Tibial nerve (tissue), 4 donors: ENCODE measurements around the gene CTSH. TPM values are rescaled to one million over a fixed set of nuclear protein-coding genes. Genes with fewer than 3 reads are reported as not detected.
"Not testable (repeated sequence)": the region's sequence is repeated elsewhere in the genome, so short reads cannot be mapped to it uniquely, and the experiment has no call there.

Experiments
- DNase-seq, 2 donors: peaks; one replicate each; pipeline ENCODE4 v3.0.0-alpha.2; 2019; ENCODE audit warnings: low spot score in 2 of 2
- H3K27ac ChIP-seq, 4 donors: fragments of 200-600 bp; sonication (generic) in 3 of 4; one replicate each; pipeline ENCODE4 v1.5.1; 2017 to 2019; ENCODE audit warnings: mild to moderate bottlenecking in 1 of 4
- H3K27me3 ChIP-seq, 2 donors: fragments of 200-600 bp; sonication (generic) in 1 of 2; one replicate each; pipeline versions ENCODE4 v1.5.1 to v1.6.0; 2017 to 2019
- H3K36me3 ChIP-seq, 3 donors: fragments of 200-600 bp; sonication (generic); one replicate each; pipeline ENCODE4 v1.5.1; 2018 to 2019
- H3K4me1 ChIP-seq, 4 donors: fragments of 200-600 bp; sonication (generic) in 3 of 4; one replicate each; pipeline ENCODE4 v1.5.1; 2017 to 2019
- H3K4me3 ChIP-seq, 4 donors: fragments of 200-600 bp; sonication (generic) in 3 of 4; one replicate each; pipeline ENCODE4 v1.5.1; 2017 to 2019; ENCODE audit warnings: mild to moderate bottlenecking in 1 of 4, moderate library complexity in 1 of 4
- H3K9me3 ChIP-seq, 4 donors: fragments of 200-600 bp; sonication (generic) in 3 of 4; one replicate each; pipeline ENCODE4 v1.5.1; 2017 to 2019
- EP300 ChIP-seq, 2 donors: sonication (generic); formaldehyde crosslinking; IDR thresholded peaks; one replicate each; pipeline ENCODE4 v1.6.1; 2017; ENCODE audit warnings: antibody characterized with exemption in 2 of 2, mild to moderate bottlenecking in 1 of 2
- POLR2A ChIP-seq, 2 donors: fragments of 450-650 bp; IDR thresholded peaks; one replicate each; pipeline ENCODE4 v1.6.1; 2017; ENCODE audit warnings: antibody characterized with exemption in 2 of 2, mild to moderate bottlenecking in 2 of 2, moderate library complexity in 2 of 2
- WGBS, 2 donors: methylation state at CpG; one replicate each; pipeline ENCODE4 v1.1.5; 2018; 5-methylcytosine and 5-hydroxymethylcytosine counted together
- total RNA-seq, 4 donors: library from RNA; depleted of rRNA; stranded (reverse); fragments of >200 nt; gene quantifications; one replicate each; pipeline ENCODE4 v1.1.0, GENCODE V29; 2016
- TF ChIP-seq, protein P1 (sequence below), 5 experiments: fragments of 200-600 bp in 3 of 5; fragments of 450-650 bp in 2 of 5; sonication (generic) in 3 of 5; IDR thresholded peaks; one replicate each; pipeline ENCODE4 v1.5.1; 2016 to 2019; ENCODE audit warnings: antibody characterized with exemption in 5 of 5, mild to moderate bottlenecking in 3 of 5, moderate library complexity in 2 of 5

CTSH gene
- total RNA-seq, 4 donors from 2014 or later = 73.8 to 333 (median 239) TPM

DNA sequence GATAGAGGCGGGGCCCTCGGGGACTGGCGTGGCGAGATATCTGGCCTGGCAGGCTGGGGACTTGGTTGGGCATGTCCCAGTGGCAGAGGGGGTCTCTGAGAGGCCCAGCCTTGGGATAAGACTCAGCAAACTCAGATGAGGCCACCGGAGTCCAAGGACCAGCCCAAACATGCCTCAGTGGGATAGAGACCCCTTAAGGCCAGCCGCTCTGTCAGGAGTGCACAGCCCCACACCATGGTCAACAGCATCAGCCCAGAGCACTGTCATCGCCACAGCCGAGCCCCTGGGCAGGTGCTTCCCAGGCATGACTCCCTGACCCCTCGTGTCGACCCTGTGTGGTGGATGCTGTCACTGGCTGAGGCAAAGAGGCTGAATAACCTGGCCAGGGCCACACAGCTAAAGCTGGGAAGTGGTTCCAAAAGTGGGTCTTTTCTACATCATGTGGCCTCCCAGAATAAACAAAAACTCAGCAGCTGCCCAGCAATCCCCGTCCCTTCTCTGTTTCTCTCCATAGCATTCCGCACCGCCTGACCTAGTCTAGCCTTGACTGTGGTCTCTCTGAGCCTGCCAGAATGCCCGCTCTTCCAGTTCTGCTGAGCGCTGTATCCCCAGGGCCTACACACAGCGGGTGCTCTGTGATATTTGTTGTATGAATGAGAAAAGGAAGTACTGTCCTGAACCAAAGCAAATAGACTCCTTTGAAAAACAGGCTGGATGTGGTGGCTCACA is 15.1 kb downstream of the CTSH start:
- TF ChIP-seq EP300 (IDR thresholded peaks at IDR 0.05) = no peak
- TF ChIP-seq POLR2A (IDR thresholded peaks at IDR 0.05) = no peak
- TF ChIP-seq, protein P1, sequence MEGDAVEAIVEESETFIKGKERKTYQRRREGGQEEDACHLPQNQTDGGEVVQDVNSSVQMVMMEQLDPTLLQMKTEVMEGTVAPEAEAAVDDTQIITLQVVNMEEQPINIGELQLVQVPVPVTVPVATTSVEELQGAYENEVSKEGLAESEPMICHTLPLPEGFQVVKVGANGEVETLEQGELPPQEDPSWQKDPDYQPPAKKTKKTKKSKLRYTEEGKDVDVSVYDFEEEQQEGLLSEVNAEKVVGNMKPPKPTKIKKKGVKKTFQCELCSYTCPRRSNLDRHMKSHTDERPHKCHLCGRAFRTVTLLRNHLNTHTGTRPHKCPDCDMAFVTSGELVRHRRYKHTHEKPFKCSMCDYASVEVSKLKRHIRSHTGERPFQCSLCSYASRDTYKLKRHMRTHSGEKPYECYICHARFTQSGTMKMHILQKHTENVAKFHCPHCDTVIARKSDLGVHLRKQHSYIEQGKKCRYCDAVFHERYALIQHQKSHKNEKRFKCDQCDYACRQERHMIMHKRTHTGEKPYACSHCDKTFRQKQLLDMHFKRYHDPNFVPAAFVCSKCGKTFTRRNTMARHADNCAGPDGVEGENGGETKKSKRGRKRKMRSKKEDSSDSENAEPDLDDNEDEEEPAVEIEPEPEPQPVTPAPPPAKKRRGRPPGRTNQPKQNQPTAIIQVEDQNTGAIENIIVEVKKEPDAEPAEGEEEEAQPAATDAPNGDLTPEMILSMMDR (IDR thresholded peaks at IDR 0.05) = no peak
- H3K36me3 ChIP-seq = peaks cover 0 to 50% (median 6%) of the 10 kb centered on the region in 3 donors
- no peak for DNase-seq
- no peaks in the 10 kb centered on the region for H3K9me3 ChIP-seq
- 89 to 96% methylated on average over 10 to 16 of the region's 16 CpGs for whole genome bisulfite sequencing, 2 donors
- no peaks in the 10 kb centered on the region for H3K27me3 ChIP-seq
- H3K4me1 ChIP-seq = peaks cover 0 to 39% (median 7%) of the 10 kb centered on the region in 4 donors
- H3K4me3 ChIP-seq = no peak overlapping the region
- no peak overlapping the region for H3K27ac ChIP-seq

DNA sequence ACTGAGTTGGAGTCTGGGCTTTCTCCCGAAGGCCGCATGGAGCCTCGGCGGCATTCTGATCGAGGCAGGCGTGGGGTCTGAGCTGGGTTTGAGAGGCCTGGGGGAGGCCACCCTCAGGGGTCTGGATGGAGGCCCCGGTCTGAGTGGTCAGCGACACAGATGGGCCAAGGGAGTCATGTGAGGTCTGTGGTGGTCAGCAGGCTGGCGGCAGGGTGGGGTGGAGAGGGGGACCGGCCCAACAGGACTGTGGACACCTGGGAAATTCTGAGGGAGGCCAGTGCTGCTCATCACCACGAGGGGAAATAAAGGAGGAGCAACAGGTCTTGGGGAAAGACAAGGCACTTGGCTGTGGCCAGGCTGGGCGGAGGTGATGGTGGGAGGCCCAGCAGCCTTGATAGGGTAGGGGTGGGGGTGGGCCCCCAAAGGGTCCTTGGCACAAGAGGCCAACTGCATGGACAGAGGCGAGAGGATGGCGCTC is 16.2 kb downstream of the CTSH start:
- peaks cover 0 to 57% (median 0%) of the 10 kb centered on the region in 3 donors for H3K36me3 ChIP-seq
- no peak for DNase-seq
- WGBS, 2 donors = 86 to 89% methylated on average over 14 of the region's 14 CpGs
- TF ChIP-seq, protein P1 (IDR thresholded peaks at IDR 0.05) = no peak
- peaks cover 0 to 29% (median 1%) of the 10 kb centered on the region in 4 donors for H3K4me1 ChIP-seq
- no peak overlapping the region for H3K27ac ChIP-seq
- no peak overlapping the region for H3K4me3 ChIP-seq
- H3K9me3 ChIP-seq = no peaks in the 10 kb centered on the region
- H3K27me3 ChIP-seq = no peaks in the 10 kb centered on the region

DNA sequence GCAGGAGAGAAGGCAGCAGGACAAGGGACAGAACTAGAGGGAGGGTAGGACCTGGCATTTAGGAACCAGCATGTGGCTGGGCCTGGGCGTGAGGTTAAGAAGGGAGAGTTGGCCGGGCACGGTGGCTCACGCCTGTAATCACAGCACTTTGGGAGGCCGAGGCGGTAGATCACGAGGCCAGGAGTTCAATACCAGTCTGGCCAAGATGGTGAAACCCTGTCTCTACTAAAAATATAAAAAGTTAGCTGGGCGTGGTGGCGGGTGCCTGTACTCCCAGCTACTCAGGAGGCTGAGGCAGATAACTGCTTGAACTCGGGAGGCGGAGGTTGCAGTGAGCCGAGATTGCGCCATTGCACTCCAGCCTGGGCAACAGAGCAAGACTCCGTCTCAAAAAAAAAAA is 16.7 kb downstream of the CTSH start:
- peaks cover 0 to 24% (median 0%) of the 10 kb centered on the region in 4 donors for H3K4me1 ChIP-seq
- not testable (repeated sequence) for DNase-seq, H3K9me3 ChIP-seq, H3K27ac ChIP-seq, H3K27me3 ChIP-seq, H3K4me3 ChIP-seq
- WGBS, 2 donors = 90 to 91% methylated on average over 10 to 14 of the region's 14 CpGs
- H3K36me3 ChIP-seq = peaks cover 0 to 62% (median 0%) of the 10 kb centered on the region in 3 donors

GRCh38 chr15:78927077-78927790 is 17.6 kb downstream of the CTSH start:
- DNase-seq = no peak
- Histone ChIP-seq H3K27ac (no peak overlapping the region), H3K4me1 (peaks cover 0 to 16% (median 0%) of the 10 kb centered on the region in 4 donors), H3K27me3 (no peaks in the 10 kb centered on the region), H3K4me3 (no peak overlapping the region), H3K36me3 (peaks cover 2 to 68% (median 5%) of the 10 kb centered on the region in 3 donors), H3K9me3 (no peaks in the 10 kb centered on the region)
- TF ChIP-seq, protein P1 (IDR thresholded peaks at IDR 0.05) = no peak
- TF ChIP-seq POLR2A (IDR thresholded peaks at IDR 0.05) = no peak
- no peak for TF ChIP-seq EP300 (IDR thresholded peaks at IDR 0.05)
- 85 to 86% methylated on average over 17 of the region's 17 CpGs for WGBS, 2 donors

DNA sequence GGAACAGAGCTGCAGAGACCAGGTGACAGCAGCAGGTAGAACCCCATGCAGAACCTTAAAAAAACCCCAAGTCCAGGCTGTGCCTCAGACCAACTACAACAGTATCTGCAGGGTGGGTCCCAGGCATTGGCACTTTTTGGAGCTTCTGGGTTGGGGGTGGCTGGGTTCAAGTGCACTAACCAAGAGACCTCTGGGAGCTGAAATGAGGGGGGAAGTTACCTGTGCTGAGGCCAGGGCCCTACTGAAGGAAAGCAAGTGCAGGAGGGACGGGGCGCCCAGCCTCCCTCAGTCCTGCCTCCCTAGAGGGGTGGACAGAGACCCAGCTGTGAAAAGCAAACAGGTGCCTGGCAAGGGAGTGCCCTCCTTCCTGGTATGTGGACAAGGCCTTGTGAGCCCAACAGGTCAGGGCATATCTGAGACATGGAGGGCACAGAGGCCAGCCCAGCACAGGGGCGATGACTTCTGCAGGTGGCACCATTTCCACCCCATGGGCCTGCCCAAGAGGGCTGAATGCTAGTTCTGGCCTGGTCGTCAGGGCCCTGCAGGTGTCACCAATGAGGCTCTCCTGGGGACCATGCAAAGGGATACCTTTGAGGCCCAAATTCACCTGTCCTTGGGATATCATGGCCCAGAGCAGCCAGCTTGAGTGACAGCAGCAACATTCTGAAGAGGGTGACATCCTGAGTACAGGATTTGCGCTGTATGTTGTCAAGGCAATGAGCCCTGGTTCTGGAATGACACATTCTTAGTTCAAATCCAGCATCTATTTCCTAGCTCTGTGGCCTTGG is 18.7 kb downstream of the CTSH start:
- TF ChIP-seq EP300 (IDR thresholded peaks at IDR 0.05) (no peak), POLR2A (IDR thresholded peaks at IDR 0.05) (no peak)
- TF ChIP-seq, protein P1 (IDR thresholded peaks at IDR 0.05) = no peak
- DNase-seq = no peak
- Histone ChIP-seq H3K27ac (no peak overlapping the region), H3K9me3 (no peaks in the 10 kb centered on the region), H3K4me1 (peaks cover 0 to 5% (median 0%) of the 10 kb centered on the region in 4 donors), H3K4me3 (no peak overlapping the region), H3K27me3 (no peaks in the 10 kb centered on the region), H3K36me3 (peaks cover 6 to 70% (median 12%) of the 10 kb centered on the region in 3 donors)
- WGBS, 2 donors = 89 to 90% methylated on average over 2 to 5 of the region's 5 CpGs
